GM12801 (cell line): Measurements from ENCODE around the gene PERP.

Experiments used
- TF ChIP-seq, protein P1 (sequence below): IDR thresholded peaks from one replicate; pipeline ENCODE4 v1.5.1; 2011; ENCODE audit warnings: control low read depth; ENCODE audit not compliant: insufficient read length; ENCODE audit errors: extremely low read depth

Gene PERP

DNA sequence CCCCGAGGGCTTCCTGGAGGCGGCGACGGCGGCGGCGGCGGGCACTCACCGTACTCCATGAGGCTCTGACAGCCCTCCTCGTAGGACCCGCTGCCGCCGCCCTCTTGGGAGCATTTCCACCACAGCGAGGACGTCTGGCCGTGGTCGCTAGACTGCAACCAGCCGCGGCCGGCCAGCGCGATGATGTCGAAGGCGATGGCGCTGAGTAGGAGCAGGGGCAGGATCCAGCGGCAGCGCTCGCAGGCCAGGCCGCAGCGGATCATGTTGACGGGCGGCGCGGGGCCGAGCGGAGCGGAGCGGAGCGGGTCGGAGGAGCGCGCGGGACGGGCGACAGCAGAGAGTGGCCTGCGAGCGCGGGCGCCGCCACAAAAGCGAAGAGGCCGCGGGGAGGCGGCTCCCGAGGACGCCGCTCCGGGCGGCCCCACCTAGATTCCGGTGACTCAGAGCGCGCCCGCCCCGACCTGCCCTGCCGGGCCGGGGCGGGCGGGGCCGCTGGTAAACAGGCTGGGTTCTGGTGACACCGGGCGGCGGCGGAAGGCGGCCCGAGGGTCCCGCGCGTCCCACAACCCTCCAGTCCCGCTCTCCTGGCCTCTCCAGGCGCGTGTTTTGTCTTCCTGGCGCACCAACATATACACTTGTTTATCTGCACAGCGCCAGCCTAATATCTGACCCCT, at the start of gene PERP:
Gene PERP (minus strand): TSS at position 342 of the 674 bp plus-strand sequence. CDS start 79 bp downstream, at position 263.
- TF ChIP-seq, protein P1, sequence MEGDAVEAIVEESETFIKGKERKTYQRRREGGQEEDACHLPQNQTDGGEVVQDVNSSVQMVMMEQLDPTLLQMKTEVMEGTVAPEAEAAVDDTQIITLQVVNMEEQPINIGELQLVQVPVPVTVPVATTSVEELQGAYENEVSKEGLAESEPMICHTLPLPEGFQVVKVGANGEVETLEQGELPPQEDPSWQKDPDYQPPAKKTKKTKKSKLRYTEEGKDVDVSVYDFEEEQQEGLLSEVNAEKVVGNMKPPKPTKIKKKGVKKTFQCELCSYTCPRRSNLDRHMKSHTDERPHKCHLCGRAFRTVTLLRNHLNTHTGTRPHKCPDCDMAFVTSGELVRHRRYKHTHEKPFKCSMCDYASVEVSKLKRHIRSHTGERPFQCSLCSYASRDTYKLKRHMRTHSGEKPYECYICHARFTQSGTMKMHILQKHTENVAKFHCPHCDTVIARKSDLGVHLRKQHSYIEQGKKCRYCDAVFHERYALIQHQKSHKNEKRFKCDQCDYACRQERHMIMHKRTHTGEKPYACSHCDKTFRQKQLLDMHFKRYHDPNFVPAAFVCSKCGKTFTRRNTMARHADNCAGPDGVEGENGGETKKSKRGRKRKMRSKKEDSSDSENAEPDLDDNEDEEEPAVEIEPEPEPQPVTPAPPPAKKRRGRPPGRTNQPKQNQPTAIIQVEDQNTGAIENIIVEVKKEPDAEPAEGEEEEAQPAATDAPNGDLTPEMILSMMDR: no peak

DNA sequence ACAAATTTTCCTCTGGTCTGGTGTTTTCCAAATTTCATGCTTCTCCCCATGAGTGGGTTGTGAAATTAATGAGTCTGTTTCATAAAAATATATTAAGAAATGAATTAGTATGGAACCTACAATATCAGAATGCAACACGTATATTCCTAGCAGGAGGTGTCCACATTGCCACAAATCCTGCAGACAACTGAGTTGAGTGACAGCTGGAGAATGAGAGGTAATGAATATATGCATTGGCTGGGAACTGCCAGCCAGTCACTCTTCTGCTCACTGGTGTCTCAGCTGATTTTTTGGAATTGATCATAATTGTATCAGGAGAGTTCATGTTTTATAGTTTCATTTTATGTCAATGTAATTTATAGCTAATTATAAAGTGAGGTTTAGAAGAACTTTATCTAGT, 48.2 kb upstream of the PERP start:
- TF ChIP-seq, protein P1: no peak

DNA sequence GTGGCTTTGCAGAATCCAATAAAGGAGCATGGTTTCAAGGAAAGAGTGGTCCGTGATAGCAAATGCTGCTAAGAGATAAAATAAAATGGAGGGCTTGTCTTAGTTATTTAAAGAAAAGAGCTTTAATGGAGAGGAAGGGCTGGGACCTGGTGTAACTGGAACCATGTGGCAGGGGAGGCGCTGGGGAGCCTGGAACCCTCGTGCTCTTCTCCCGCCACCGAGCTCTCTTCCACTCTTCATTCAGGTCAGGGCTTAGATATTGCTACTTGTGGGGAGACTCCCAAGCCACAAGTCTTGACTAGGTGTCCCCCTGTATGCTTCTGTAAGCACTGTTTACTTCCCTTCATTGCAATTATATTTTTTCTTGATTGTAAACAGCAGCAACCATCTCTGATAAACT, 39.3 kb upstream of the PERP start:
- TF ChIP-seq, protein P1: no peak

DNA sequence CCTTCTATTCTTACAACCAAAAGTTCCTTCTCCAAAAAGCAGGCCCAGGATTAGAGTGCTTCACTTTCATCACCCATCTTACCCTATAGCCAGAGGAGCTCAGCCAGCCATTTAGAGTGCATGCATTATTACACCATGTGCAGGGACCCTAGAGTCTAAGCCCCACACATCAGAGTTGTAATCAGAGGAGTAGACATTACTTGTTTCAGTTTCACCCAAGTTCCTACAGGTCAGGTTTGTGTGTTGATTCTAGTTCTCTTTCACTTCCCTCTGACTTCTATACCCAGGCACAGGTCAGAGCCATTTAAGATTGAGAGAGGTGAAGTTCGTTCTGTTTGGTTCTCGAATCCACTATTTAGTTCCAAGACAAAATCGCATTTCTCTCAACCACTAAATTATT, 38.2 kb upstream of the PERP start:
- TF ChIP-seq, protein P1: no peak

DNA sequence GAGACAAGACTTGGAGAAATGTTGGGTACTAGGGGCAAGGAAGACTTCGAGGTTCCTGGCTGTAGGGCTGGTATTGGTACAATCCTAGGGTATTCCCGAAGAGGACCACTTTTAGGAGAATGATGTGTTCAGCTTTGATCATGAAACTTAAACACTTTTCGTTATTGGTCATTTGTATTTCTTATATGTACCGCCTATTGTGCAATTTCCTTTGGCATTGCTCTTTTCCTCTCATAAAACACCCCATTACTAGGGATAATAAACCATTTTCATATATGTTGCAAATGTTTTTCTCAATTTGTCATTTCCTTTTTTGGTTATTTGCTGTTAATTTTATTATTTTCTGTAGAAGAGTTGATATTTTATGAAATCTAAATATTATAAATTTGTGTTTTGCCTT, 35.6 kb upstream of the PERP start:
- TF ChIP-seq, protein P1: no peak

DNA sequence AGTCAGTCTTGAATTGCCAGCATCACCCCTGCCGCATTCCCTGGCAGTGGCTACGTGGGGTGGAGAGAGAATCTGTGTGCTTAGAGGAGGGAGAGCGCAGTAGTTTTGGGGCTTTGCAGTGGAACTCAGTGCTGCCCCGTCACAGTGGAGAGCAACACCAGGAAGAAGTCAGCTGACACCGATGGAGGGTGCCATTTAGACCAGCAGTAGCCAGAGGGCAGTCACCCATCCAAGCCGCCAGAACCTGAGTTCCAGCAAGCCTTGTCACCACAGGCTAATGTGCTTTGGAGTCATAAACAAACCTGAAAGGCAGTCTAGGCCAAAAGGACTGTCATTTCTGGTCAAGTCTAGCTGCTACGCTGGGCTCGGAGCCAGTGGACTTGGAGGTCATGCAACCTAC, 22.0 kb upstream of the PERP start:
- TF ChIP-seq, protein P1: no peak

DNA sequence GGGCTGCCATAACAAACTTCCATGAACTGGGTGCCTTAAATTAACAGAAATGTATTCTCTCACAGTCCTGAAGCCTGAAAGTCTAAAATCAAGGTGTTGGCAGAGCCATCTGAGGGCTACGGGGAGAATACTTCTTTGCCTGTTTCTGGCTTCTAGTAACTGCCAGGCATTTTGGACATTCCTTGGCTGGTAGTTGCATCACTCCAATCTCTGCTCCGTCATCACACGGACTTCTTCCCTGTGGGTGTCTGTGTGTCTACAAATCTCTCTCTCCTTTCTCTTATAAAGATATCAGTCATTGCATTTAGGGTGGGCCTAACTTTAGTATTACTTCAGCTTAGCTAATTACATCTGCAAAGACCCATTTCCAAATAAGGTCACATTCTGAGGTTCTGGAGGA, 20.9 kb upstream of the PERP start:
- TF ChIP-seq, protein P1: no peak
